22Rv1 (cell line): ENCODE data around the gene ITGB7.

Source experiments
- H3K27ac ChIP-seq: fragments of 450-650 bp; 2 replicates; pipeline ENCODE4 v1.5.1; 2017
- ZFX ChIP-seq: fragments of 450-650 bp; IDR thresholded peaks from 2 replicates; pipeline ENCODE4 v1.6.1; 2017; ENCODE audit warnings: antibody characterized with exemption, borderline replicate concordance
- TF ChIP-seq, protein P1 (sequence below): fragments of 450-650 bp; IDR thresholded peaks from 2 replicates; pipeline ENCODE4 v1.5.1; 2017; ENCODE audit warnings: mild to moderate bottlenecking

Gene ITGB7

DNA sequence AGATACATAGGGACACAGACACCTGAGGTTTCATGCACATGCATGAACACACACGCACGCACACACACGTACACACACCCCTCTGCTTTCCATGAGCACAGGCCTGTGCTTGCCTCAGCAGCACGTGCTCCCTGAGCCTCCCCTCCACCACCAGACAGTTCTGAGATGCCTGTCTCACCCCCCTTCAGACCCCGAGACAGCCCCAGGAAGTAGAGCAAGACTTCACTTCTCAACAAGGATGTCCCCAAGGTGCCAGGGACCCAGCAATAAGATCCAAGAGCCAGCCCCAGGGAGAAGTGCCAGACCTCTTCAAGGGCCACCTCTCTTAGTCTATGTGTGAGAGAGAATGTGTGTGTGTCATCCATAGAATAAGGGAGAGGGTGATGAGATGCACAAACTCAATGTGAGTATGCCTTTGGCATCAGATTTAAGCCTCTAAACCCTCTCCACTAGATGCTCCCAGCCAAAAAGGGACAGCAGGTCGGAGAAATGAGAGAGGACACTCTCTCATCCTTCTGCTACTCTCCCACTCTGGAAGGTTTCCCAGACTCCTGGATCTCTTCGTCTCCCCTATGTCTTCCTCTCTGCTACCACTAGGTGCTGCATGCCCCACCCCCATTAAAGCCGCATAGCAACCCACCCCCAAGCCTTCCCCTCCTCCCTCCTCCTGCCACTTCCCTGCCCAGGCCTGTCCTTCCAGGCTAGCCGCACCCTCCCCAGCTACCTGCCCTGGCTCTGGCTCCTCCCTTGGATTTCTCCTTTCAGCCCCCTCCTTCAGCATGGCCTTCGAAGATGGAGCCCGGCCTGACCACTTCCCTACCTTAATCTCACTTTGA, 17.2 kb upstream of the ITGB7 start:
- peak overlapping the region; percentile 98 for H3K27ac ChIP-seq
- TF ChIP-seq, protein P1, sequence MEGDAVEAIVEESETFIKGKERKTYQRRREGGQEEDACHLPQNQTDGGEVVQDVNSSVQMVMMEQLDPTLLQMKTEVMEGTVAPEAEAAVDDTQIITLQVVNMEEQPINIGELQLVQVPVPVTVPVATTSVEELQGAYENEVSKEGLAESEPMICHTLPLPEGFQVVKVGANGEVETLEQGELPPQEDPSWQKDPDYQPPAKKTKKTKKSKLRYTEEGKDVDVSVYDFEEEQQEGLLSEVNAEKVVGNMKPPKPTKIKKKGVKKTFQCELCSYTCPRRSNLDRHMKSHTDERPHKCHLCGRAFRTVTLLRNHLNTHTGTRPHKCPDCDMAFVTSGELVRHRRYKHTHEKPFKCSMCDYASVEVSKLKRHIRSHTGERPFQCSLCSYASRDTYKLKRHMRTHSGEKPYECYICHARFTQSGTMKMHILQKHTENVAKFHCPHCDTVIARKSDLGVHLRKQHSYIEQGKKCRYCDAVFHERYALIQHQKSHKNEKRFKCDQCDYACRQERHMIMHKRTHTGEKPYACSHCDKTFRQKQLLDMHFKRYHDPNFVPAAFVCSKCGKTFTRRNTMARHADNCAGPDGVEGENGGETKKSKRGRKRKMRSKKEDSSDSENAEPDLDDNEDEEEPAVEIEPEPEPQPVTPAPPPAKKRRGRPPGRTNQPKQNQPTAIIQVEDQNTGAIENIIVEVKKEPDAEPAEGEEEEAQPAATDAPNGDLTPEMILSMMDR = peak; percentile 13; the same call in 1 of the 2 replicates
- TF ChIP-seq ZFX = no peak

DNA sequence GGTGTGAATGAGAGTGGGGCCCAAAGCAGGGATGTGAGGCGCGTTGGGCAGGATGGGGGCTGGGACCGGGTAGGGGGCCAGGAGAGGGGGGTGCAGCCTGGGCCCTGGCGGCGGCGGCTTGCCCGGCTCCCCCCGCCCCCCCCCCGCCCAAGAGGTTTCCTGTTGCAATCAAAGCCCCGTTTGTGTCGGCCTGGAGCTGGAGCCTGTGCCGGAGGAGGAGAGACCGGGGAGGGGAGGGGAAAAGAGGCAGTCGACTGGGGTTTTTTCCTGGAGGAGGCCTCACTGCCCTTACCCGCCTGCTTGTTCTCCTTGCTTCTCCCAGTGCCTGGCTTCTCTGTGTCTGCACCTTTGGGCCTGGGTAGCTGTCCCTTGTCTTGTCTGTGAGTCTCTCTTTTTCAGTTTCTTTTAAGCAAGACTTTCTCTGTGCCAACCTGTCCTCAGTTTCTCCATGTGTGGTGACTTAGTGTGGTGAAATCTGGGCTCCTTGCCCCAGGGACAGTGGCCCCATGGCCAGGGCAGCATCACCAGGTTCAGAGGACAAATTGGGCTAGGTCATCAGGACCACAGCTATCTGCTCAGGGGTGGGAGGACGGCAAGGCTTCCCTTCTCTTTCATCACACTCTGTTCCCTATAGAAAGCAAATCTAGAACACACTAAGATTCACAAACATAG, 16.5 kb upstream of the ITGB7 start:
- peak overlapping the region; percentile 98 for H3K27ac ChIP-seq
- TF ChIP-seq ZFX = no peak
- TF ChIP-seq, protein P1 = no peak

GRCh38 chr12:53222806-53223261, 15.8 kb upstream of the ITGB7 start:
- H3K27ac ChIP-seq = peak overlapping the region; percentile 98
- TF ChIP-seq, protein P1 = no peak
- TF ChIP-seq ZFX = no peak

DNA sequence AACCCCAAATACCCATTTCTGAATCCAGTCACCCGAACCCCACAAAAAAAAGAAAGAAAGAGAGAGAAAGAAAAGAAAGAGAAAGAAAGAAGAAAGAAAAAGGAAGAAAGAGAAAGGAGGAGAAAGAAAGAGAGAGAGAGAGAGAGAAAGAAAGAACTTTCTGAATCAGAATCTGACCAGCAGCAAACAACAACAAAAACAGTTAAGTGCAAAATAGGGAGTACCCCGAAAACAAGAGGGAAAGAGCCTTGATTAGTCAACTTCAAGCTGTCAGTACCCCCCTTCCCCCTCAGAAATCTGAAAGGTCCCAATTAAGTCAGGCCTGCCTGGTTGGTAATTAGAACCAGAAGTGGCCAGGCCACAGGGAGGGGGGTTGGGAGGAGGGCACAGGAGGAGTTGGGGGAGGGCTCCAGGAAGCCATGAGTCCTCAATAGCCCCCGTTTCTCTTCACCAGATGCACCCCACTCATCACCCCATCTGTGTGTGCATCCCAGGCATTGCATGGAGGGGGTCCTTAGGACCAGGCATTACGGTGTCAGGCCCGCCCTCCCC, 15.2 kb upstream of the ITGB7 start:
- peak overlapping the region; percentile 98 for H3K27ac ChIP-seq
- TF ChIP-seq ZFX = no peak
- TF ChIP-seq, protein P1 = no peak

DNA sequence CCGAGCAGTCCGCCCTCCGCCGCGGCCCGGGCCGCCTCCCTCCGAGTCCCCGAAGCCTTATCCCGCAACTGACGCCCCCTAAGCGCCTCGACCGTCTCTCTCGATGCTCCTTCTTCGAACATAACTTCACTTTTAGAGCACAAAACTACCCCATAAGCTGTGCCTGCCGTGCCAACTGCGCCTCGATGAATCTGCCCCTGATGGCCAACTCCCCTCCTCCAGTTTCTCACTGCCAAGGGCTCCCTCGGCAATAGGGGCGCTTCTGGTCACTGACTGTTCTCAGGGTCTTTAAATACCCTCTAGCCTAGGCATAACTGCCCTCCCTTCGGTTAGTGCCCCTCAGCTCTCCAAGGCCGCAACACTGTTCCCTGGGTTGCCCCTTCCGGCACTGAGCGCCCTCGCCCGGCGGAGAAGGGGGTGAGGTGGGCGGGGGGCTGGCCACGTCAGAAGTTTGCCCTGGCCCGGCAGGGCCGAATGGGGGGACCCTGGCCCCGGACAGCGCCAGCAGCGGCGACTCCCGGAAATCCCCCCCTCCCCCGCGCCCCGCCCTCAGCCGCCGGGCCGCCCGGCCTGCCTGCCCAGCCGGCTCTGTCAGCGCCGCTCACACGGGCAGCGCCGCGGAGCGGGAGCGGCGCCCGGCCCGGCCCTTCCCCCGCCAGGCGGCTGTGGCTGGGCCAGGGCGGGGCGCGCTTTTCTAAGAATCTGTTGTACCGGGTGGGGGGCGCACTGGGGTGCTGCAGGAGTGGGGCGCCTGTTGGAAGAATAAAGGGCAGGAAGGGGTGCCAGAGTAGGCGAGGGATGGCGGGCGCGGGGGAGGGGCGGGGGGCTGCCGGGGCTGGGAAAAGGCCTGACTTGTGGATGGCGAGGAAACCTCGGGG, 14.4 kb upstream of the ITGB7 start:
- H3K27ac ChIP-seq = peak overlapping the region; percentile 98
- TF ChIP-seq, protein P1 = peak; percentile 71
- no peak for TF ChIP-seq ZFX

DNA sequence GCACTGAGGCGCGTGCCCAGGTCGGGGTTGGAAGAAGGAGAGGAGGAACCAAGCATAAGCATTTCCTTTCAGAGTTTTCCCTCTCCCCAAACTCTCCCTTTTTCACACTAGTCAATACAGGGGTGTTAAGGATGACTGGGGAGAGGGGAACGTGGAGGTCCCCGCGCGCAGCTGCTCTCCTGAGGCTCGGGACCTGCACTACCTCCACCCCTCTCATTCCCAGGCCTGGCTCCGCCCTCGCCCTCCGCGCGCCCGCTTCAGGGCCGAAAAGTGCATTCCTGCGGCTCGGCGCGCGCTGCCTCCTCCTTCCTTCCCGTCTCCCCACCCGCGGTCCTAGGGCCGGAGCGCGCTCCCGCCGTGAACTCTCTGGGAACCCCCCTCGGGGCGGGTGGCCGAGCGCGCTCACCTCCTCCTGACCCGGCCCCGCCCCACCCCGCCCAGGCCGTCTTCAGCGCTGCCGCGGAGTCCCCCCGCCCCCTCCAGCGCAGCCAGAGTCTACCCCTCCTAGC, 13.7 kb upstream of the ITGB7 start:
- no peak for TF ChIP-seq ZFX
- TF ChIP-seq, protein P1 = no peak
- H3K27ac ChIP-seq = peak overlapping the region; percentile 98
